Keratinocyte (primary cell): ENCODE data around the gene MAG. TPM values are rescaled to one million over a fixed set of nuclear protein-coding genes. Genes with fewer than 3 reads are reported as not detected.

Experiments used
- DNase-seq: peaks from one replicate; pipeline ENCODE4 v3.0.0-alpha.2; 2011; ENCODE audit warnings: low read depth, missing footprints, low spot score
- FAIRE-seq: peaks from 2 replicates; lab custom pipeline; 2011; peaks lifted over from hg19 to GRCh38; lab: Jason Lieb, UNC
- H2AFZ ChIP-seq: 2 replicates; pipeline ENCODE4 v1.6.0; 2012; ENCODE audit warnings: low read length, control low read depth, inconsistent platforms; ENCODE audit not compliant: control insufficient read depth
- H3K27ac ChIP-seq: 2 replicates; pipeline ENCODE4 v1.5.1; 2011; ENCODE audit warnings: low read length; ENCODE audit not compliant: control insufficient read depth, insufficient read depth
- H3K27me3 ChIP-seq: 3 replicates; pipeline ENCODE4 v1.6.0; 2011; ENCODE audit warnings: low read length; ENCODE audit not compliant: control insufficient read depth, insufficient read depth; ENCODE audit errors: extremely low read depth
- H3K36me3 ChIP-seq, 2 experiments: 2 replicates in 1 of 2; 3 replicates in 1 of 2; pipeline ENCODE4 v1.5.1; 2011; ENCODE audit warnings: low read length in 2 of 2, mild to moderate bottlenecking in 1 of 2; ENCODE audit not compliant: control insufficient read depth in 2 of 2, insufficient read depth in 2 of 2; ENCODE audit errors: extremely low read depth in 1 of 2
- H3K4me1 ChIP-seq: 3 replicates; pipeline ENCODE4 v1.5.1; 2011; ENCODE audit warnings: low read length; ENCODE audit not compliant: control insufficient read depth, insufficient read depth; ENCODE audit errors: extremely low read depth
- H3K4me2 ChIP-seq: 3 replicates; pipeline ENCODE4 v1.6.0; 2011; ENCODE audit warnings: low read depth, low read length; ENCODE audit not compliant: control insufficient read depth, insufficient read depth; ENCODE audit errors: extremely low read depth
- H3K4me3 ChIP-seq, 3 experiments: fragments of 200-600 bp in 1 of 3; sonication (generic) in 1 of 3; 2 replicates in 2 of 3; 3 replicates in 1 of 3; pipeline ENCODE4 v1.5.1; 2011 to 2016; ENCODE audit warnings: low read length in 3 of 3, mild to moderate bottlenecking in 3 of 3, control low read depth in 2 of 3, inconsistent platforms in 1 of 3, low read depth in 1 of 3, mixed read lengths in 1 of 3, mixed run types in 1 of 3, moderate library complexity in 1 of 3; ENCODE audit not compliant: control insufficient read depth in 2 of 3, insufficient read depth in 2 of 3; ENCODE audit errors: extremely low read depth in 1 of 3
- H3K79me2 ChIP-seq: 2 replicates; pipeline ENCODE4 v1.6.0; 2012; ENCODE audit warnings: low read length; ENCODE audit not compliant: control insufficient read depth, insufficient read depth
- H3K9ac ChIP-seq: 3 replicates; pipeline ENCODE4 v1.6.0; 2011; ENCODE audit warnings: low read length; ENCODE audit not compliant: control insufficient read depth, insufficient read depth; ENCODE audit errors: extremely low read depth
- H3K9me1 ChIP-seq: 3 replicates; pipeline ENCODE4 v1.6.0; 2011; ENCODE audit warnings: low read length; ENCODE audit not compliant: control insufficient read depth, insufficient read depth; ENCODE audit errors: extremely low read depth
- H3K9me3 ChIP-seq: 2 replicates; pipeline ENCODE4 v1.5.1; 2012; ENCODE audit warnings: low read depth, low read length; ENCODE audit not compliant: control insufficient read depth
- H4K20me1 ChIP-seq: 3 replicates; pipeline ENCODE4 v1.6.0; 2011; ENCODE audit warnings: low read length; ENCODE audit not compliant: control insufficient read depth, insufficient read depth; ENCODE audit errors: extremely low read depth
- CTCF ChIP-seq, 3 experiments: IDR thresholded peaks in 1 of 3; conservative IDR thresholded peaks in 1 of 3; optimal IDR thresholded peaks in 1 of 3; 2 replicates in 2 of 3; 3 replicates in 1 of 3; pipeline versions ENCODE3 to v1.5.1; 2011; ENCODE audit warnings: low read length in 3 of 3, mild to moderate bottlenecking in 3 of 3, moderate library complexity in 2 of 3, control low read depth in 1 of 3, inconsistent platforms in 1 of 3; ENCODE audit not compliant: insufficient read depth in 2 of 3; ENCODE audit errors: extremely low read depth in 1 of 3
- EZH2 ChIP-seq: IDR thresholded peaks from one replicate; pipeline ENCODE4 v1.6.1; 2012; ENCODE audit warnings: inconsistent platforms, mild to moderate bottlenecking, low read length, moderate library complexity
- dilution Hi-C: fragments of 300-500 bp; cut with MboI; formaldehyde crosslinking; loops from one replicate; pipeline ENCODE4 v1.7.0; 2020; ENCODE audit warnings: low sequenced_read_pairs; ENCODE audit not compliant: extremely low pct_ligation_motif_present
- polyA plus RNA-seq, 5 experiments: library from polyadenylated mRNA; depleted of rRNA in 3 of 5; stranded (reverse) in 3 of 5; stranded (forward) in 1 of 5; unstranded in 1 of 5; fragments of >200 nt; gene quantifications; 1 replicate in 1 of 5; 2 replicates in 3 of 5; 3 replicates in 1 of 5; pipeline versions ENCODE4 v1.2.1 to v1.2.3, GENCODE V29; 2011 to 2012; ENCODE audit warnings: missing spikeins in 2 of 5, low read depth in 1 of 5, low replicate concordance in 1 of 5

Gene MAG
- polyA plus RNA-seq, 1 donor (not counting 4 experiments of a cell fraction or from before 2014, with no cell fraction given): not detected

- Histone ChIP-seq H3K4me1 (no peaks in the 10 kb centered on the region), H3K9me3 (no peaks in the 10 kb centered on the region), H3K4me2 (no peak overlapping the region), H3K27ac (no peak overlapping the region), H4K20me1 (no peaks in the 10 kb centered on the region), H3K4me3 (no peak overlapping the region), H3K36me3 (no peaks in the 10 kb centered on the region), H3K9ac (no peak overlapping the region), H2AFZ (no peak overlapping the region), H3K79me2 (no peaks in the 10 kb centered on the region), H3K27me3 (peaks cover 10% of the 10 kb centered on the region), H3K9me1 (no peaks in the 10 kb centered on the region)
- no peak for DNase-seq
- dilution Hi-C loops: loop anchor here (5.0 kb wide), 1 partner anchor 80 kb away; no protein-coding TSS in a partner anchor
- TF ChIP-seq EZH2 (no peak), CTCF (optimal IDR thresholded peaks at IDR 0.05 in 1 of 3, IDR thresholded peaks at IDR 0.05 in 1 of 3, conservative IDR thresholded peaks at IDR 0.05 in 1 of 3; ENCODE audit: extremely low read depth in 1 of 3, insufficient read depth in 2 of 3, low read length in 3 of 3) (no peak)
- no peak for FAIRE-seq
Observed at GRCh38 chr19:35352177-35352447, 60.2 kb downstream of the MAG start.

GRCh38 chr19:35352448-35353304 is 60.7 kb downstream of the MAG start:
- H3K27ac ChIP-seq: no peak overlapping the region
- FAIRE-seq: peak; percentile 81
- H3K4me2 ChIP-seq: peak overlapping the region; percentile 12
- dilution Hi-C loops: loop anchor here (5.0 kb wide), 1 partner anchor 80 kb away; no protein-coding TSS in a partner anchor
- no peaks in the 10 kb centered on the region for H3K9me3 ChIP-seq
- no peaks in the 10 kb centered on the region for H3K4me1 ChIP-seq
- no peak overlapping the region for H3K4me3 ChIP-seq
- no peak overlapping the region for H3K9ac ChIP-seq
- no peak for TF ChIP-seq EZH2
- TF ChIP-seq CTCF (optimal IDR thresholded peaks at IDR 0.05 in 1 of 3, IDR thresholded peaks at IDR 0.05 in 1 of 3, conservative IDR thresholded peaks at IDR 0.05 in 1 of 3; ENCODE audit: extremely low read depth in 1 of 3, insufficient read depth in 2 of 3, low read length in 3 of 3): peak; percentile 78 to 92 (median 90)
- peak overlapping the region; percentile 70 for H2AFZ ChIP-seq
- no peaks in the 10 kb centered on the region for H3K36me3 ChIP-seq
- peak; percentile 53 for DNase-seq
- no peaks in the 10 kb centered on the region for H3K9me1 ChIP-seq
- peaks cover 10% of the 10 kb centered on the region for H3K27me3 ChIP-seq
- no peaks in the 10 kb centered on the region for H3K79me2 ChIP-seq
- no peaks in the 10 kb centered on the region for H4K20me1 ChIP-seq
